KMS-11 (cell line): ENCODE data around the gene SAT2.
"Not testable (repeated sequence)": the region's sequence is repeated elsewhere in the genome, so short reads cannot be mapped to it uniquely, and the experiment has no call there.

Source experiments
- H2AFZ ChIP-seq: fragments of 200-600 bp; sonication (generic); 2 replicates; pipeline ENCODE4 v1.6.1; 2016; ENCODE audit warnings: antibody characterized with exemption, mixed run types, low read depth
- H3K27ac ChIP-seq: fragments of 200-600 bp; sonication (generic); 2 replicates; pipeline ENCODE4 v1.6.1; 2016; ENCODE audit warnings: mild to moderate bottlenecking, mixed run types
- H3K27me3 ChIP-seq: fragments of 200-600 bp; sonication (generic); 2 replicates; pipeline ENCODE4 v1.6.1; 2017; ENCODE audit warnings: mild to moderate bottlenecking, low read depth, mixed run types, moderate library complexity; ENCODE audit not compliant: insufficient read depth
- H3K36me3 ChIP-seq: fragments of 200-600 bp; sonication (generic); 2 replicates; pipeline ENCODE4 v1.6.1; 2017; ENCODE audit warnings: mild to moderate bottlenecking, mixed run types; ENCODE audit not compliant: insufficient read depth
- H3K4me1 ChIP-seq: fragments of 200-600 bp; sonication (generic); 2 replicates; pipeline ENCODE4 v1.6.1; 2016; ENCODE audit warnings: mild to moderate bottlenecking, low read depth, mixed run types; ENCODE audit not compliant: poor library complexity, severe bottlenecking
- H3K4me2 ChIP-seq: fragments of 200-600 bp; sonication (generic); 2 replicates; pipeline ENCODE4 v1.7.0; 2016; ENCODE audit warnings: mild to moderate bottlenecking, mixed run types
- H3K4me3 ChIP-seq: fragments of 200-600 bp; sonication (generic); IDR thresholded peaks from 2 replicates; pipeline ENCODE4 v1.6.1; 2017; ENCODE audit warnings: low read depth, low read length, mixed read lengths; ENCODE audit not compliant: insufficient read depth
- H3K79me2 ChIP-seq: fragments of 200-600 bp; sonication (generic); 2 replicates; pipeline ENCODE4 v1.6.1; 2016; ENCODE audit warnings: low read depth, mixed run types; ENCODE audit not compliant: insufficient read depth
- H3K9ac ChIP-seq: fragments of 200-600 bp; sonication (generic); 2 replicates; pipeline ENCODE4 v1.6.1; 2016; ENCODE audit warnings: mild to moderate bottlenecking, mixed run types
- H4K20me1 ChIP-seq: fragments of 200-600 bp; sonication (generic); 2 replicates; pipeline ENCODE4 v1.6.1; 2016; ENCODE audit warnings: mild to moderate bottlenecking, mixed run types; ENCODE audit not compliant: insufficient read depth
- CTCF ChIP-seq: fragments of 200-600 bp; sonication (generic); conservative IDR thresholded peaks from 2 replicates; pipeline ENCODE4 v1.6.1; 2017; ENCODE audit warnings: low read depth, mild to moderate bottlenecking, antibody characterized with exemption, low read length, moderate library complexity, mixed read lengths

The SAT2 gene

GRCh38 chr17:7611635-7612293 is 15.9 kb downstream of the SAT2 start:
- no peaks in the 10 kb centered on the region for H4K20me1 ChIP-seq
- H3K4me2 ChIP-seq = no peak overlapping the region
- no peaks in the 10 kb centered on the region for H3K4me1 ChIP-seq
- H3K79me2 ChIP-seq = no peaks in the 10 kb centered on the region
- no peak overlapping the region for H3K27ac ChIP-seq
- H3K27me3 ChIP-seq = no peaks in the 10 kb centered on the region
- TF ChIP-seq CTCF = no peak
- H3K4me3 ChIP-seq = no peak overlapping the region
- no peak overlapping the region for H2AFZ ChIP-seq
- no peaks in the 10 kb centered on the region for H3K36me3 ChIP-seq
- H3K9ac ChIP-seq = no peak overlapping the region

DNA sequence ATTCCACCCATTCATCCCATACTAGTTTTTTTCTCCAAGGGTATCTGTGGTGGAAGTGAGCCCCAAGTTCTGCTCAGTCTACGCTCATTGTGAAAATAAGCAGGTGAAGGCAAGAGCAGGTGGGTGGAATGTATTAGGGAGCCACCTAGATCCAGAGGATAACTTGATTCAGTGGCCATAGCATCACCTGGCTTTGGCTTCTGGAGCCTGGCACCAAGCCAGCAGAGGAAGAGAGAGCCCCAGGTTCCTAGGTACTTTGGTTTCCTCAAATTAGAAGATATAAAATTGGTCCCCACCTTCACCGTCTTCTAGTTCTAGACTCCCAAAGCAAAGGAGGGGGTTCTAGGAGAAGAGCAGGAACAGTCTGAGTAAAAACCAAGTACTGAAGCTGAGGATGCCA is 17.0 kb downstream of the SAT2 start:
- Histone ChIP-seq H3K4me1 (no peaks in the 10 kb centered on the region), H3K79me2 (no peaks in the 10 kb centered on the region), H3K36me3 (no peaks in the 10 kb centered on the region), H4K20me1 (no peaks in the 10 kb centered on the region), H3K27me3 (no peaks in the 10 kb centered on the region), H3K27ac (no peak overlapping the region), H3K4me2 (no peak overlapping the region), H3K4me3 (no peak overlapping the region), H2AFZ (no peak overlapping the region), H3K9ac (no peak overlapping the region)
- no peak for TF ChIP-seq CTCF

GRCh38 chr17:7606280-7606679 is 21.3 kb downstream of the SAT2 start:
- H2AFZ ChIP-seq = no peak overlapping the region
- H3K4me3 ChIP-seq = no peak overlapping the region
- H3K79me2 ChIP-seq = no peaks in the 10 kb centered on the region
- no peak for TF ChIP-seq CTCF
- no peaks in the 10 kb centered on the region for H3K27me3 ChIP-seq
- no peak overlapping the region for H3K27ac ChIP-seq
- no peaks in the 10 kb centered on the region for H3K4me1 ChIP-seq
- H3K9ac ChIP-seq = no peak overlapping the region
- H3K36me3 ChIP-seq = no peaks in the 10 kb centered on the region
- no peak overlapping the region for H3K4me2 ChIP-seq
- no peaks in the 10 kb centered on the region for H4K20me1 ChIP-seq

DNA sequence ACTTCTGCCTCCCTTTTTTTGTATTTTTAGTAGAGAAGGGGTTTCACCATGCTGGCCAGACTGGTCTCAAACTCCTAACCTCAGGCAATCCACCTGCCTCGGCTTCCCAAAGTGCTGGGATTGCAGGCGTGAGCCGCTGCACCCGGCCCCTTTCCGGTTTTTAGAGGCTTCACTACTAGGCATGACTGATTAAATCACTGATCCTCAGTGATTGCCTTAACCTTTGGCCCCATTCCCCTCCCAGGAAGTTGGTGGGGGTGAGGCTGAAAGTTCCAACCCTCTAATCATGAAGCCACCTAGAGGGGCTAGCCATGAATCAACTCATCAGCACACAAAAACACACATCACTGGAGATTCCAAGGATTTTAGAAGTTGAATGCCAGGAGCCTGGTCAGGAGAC is 30.1 kb downstream of the SAT2 start:
- not testable (repeated sequence) for H3K36me3 ChIP-seq, H3K27me3 ChIP-seq, H2AFZ ChIP-seq, H3K4me3 ChIP-seq, H3K4me1 ChIP-seq, H3K27ac ChIP-seq, H3K9ac ChIP-seq, H3K4me2 ChIP-seq, H4K20me1 ChIP-seq, H3K79me2 ChIP-seq

- H3K4me1 ChIP-seq = no peaks in the 10 kb centered on the region
- no peak overlapping the region for H3K9ac ChIP-seq
- no peaks in the 10 kb centered on the region for H3K36me3 ChIP-seq
- H3K79me2 ChIP-seq = no peaks in the 10 kb centered on the region
- TF ChIP-seq CTCF = no peak
- no peak overlapping the region for H2AFZ ChIP-seq
- H3K27ac ChIP-seq = no peak overlapping the region
- no peak overlapping the region for H3K4me2 ChIP-seq
- no peaks in the 10 kb centered on the region for H4K20me1 ChIP-seq
- no peak overlapping the region for H3K4me3 ChIP-seq
- H3K27me3 ChIP-seq = no peaks in the 10 kb centered on the region
Measured at GRCh38 chr17:7593296-7593695, 34.3 kb downstream of the SAT2 start.
